GM12878 (cell line): ENCODE results near the gene TCEAL7. TPM values are rescaled to one million over a fixed set of nuclear protein-coding genes. Genes with fewer than 3 reads are reported as not detected.

ENCODE experiments used
- ATAC-seq: fragments of 200-7000 bp; cut with Tn5 transposase; 3 replicates; pipeline ENCODE4 v1.9.1; 2020; ENCODE audit warnings: mild to moderate bottlenecking, moderate library complexity
- BruUV-seq: library from RNA; stranded (reverse); fragments of 400-500 nt; replicated peaks from 2 replicates; lab custom pipeline; 2021; lab: Mats Ljungman, UMichigan
- CTCF ChIA-PET: fragments of 300-600 bp; sonication (Branson Sonifier 250); formaldehyde crosslinking; extraction: SDS; loops from one replicate; lab custom pipeline; 2021; ENCODE audit warnings: inconsistent platforms; lab: Yijun Ruan, JAX
- POLR2A ChIA-PET: fragments of 350-600 bp; formaldehyde crosslinking; extraction: SDS; loops from one replicate; lab custom pipeline; 2021; ENCODE audit warnings: inconsistent platforms; lab: Charles Lee
- RAD21 ChIA-PET: fragments of 300-600 bp; sonication (Branson Sonifier 250); formaldehyde crosslinking; loops from one replicate; lab custom pipeline; 2023; ENCODE audit warnings: antibody characterized with exemption; ENCODE audit not compliant: unreplicated experiment; lab: Charles Lee
- SMC1A ChIA-PET: fragments of 300-600 bp; sonication (Branson Sonifier 250); formaldehyde crosslinking; loops from one replicate; lab custom pipeline; 2023; ENCODE audit not compliant: unreplicated experiment, uncharacterized antibody; lab: Charles Lee
- DNase-seq: peaks from one replicate; pipeline ENCODE4 v3.0.0-alpha.2; 2011; ENCODE audit warnings: low read depth, low spot score
- FAIRE-seq: peaks from 3 replicates; lab custom pipeline; 2011; peaks lifted over from hg19 to GRCh38; lab: Jason Lieb, UNC
- H2AFZ ChIP-seq: 2 replicates; pipeline ENCODE4 v1.6.0; 2011; ENCODE audit warnings: low read depth, low read length, control low read depth; ENCODE audit not compliant: control insufficient read depth
- H3K27ac ChIP-seq: 2 replicates; pipeline ENCODE4 v1.5.1; 2011; ENCODE audit warnings: control low read depth; ENCODE audit not compliant: control insufficient read depth, insufficient read depth
- H3K27me3 ChIP-seq, 2 experiments: replicated peaks in 1 of 2; 2 replicates each; pipeline versions ENCODE4 v1.6.0 to v1.6.1; 2011; ENCODE audit warnings: low read length in 1 of 2; ENCODE audit not compliant: control insufficient read depth in 2 of 2, insufficient read depth in 2 of 2
- H3K36me3 ChIP-seq, 2 experiments: 2 replicates each; pipeline ENCODE4 v1.5.1; 2011; ENCODE audit warnings: low read length in 1 of 2; ENCODE audit not compliant: control insufficient read depth in 2 of 2, insufficient read depth in 2 of 2
- H3K4me1 ChIP-seq: 2 replicates; pipeline ENCODE4 v1.6.1; 2011; ENCODE audit warnings: mild to moderate bottlenecking, low read length, moderate library complexity, mixed read lengths; ENCODE audit not compliant: control insufficient read depth, insufficient read depth
- H3K4me2 ChIP-seq: 2 replicates; pipeline ENCODE4 v1.6.0; 2011; ENCODE audit warnings: control low read depth; ENCODE audit not compliant: control insufficient read depth, insufficient read depth
- H3K4me3 ChIP-seq: fragments of 200-600 bp; sonication (generic); 2 replicates; pipeline ENCODE4 v1.5.1; 2016
- H3K79me2 ChIP-seq: 2 replicates; pipeline ENCODE4 v1.6.0; 2011; ENCODE audit warnings: low read length; ENCODE audit not compliant: control insufficient read depth, insufficient read depth
- H3K9ac ChIP-seq: 2 replicates; pipeline ENCODE4 v1.8.0; 2011; ENCODE audit warnings: low read length, control low read depth, mixed read lengths; ENCODE audit not compliant: control insufficient read depth, insufficient read depth
- H3K9me3 ChIP-seq: replicated peaks from 3 replicates; pipeline ENCODE4 v1.5.1; 2011; ENCODE audit warnings: mild to moderate bottlenecking, low read length; ENCODE audit not compliant: control insufficient read depth, insufficient read depth
- H4K20me1 ChIP-seq: 2 replicates; pipeline ENCODE4 v1.6.0; 2011; ENCODE audit not compliant: control insufficient read depth, insufficient read depth
- ASH2L ChIP-seq: fragments of 300-600, 200-600 bp; sonication (generic); IDR thresholded peaks from 2 replicates; pipeline ENCODE4 v1.6.1; 2017; ENCODE audit warnings: low read depth, mild to moderate bottlenecking, borderline replicate concordance
- CBX3 ChIP-seq: fragments of 200-600 bp; sonication (generic); IDR thresholded peaks from 2 replicates; pipeline ENCODE4 v1.6.1; 2016; ENCODE audit warnings: low read depth, borderline replicate concordance
- CTCF ChIP-seq, 3 experiments: IDR thresholded peaks in 2 of 3; conservative IDR thresholded peaks in 1 of 3; 2 replicates each; pipeline ENCODE4 v1.5.1; 2011; ENCODE audit warnings: low read depth in 3 of 3, low read length in 3 of 3, mild to moderate bottlenecking in 3 of 3, control low read depth in 2 of 3, moderate library complexity in 2 of 3, inconsistent platforms in 1 of 3, mixed read lengths in 1 of 3; ENCODE audit not compliant: control insufficient read depth in 2 of 3, insufficient read depth in 1 of 3; ENCODE audit errors: extremely low read depth in 1 of 3
- E2F4 ChIP-seq: IDR thresholded peaks from 2 replicates; pipeline ENCODE4 v1.6.1; 2012; ENCODE audit warnings: low read depth, low read length, improper control_type of control experiment
- KLF5 ChIP-seq: fragments of 450-650 bp; IDR thresholded peaks from 2 replicates; pipeline ENCODE4 v1.6.1; 2014; ENCODE audit warnings: mild to moderate bottlenecking; ENCODE audit not compliant: partially characterized antibody
- MXI1 ChIP-seq: fragments of 150-350 bp; IDR thresholded peaks from 2 replicates; pipeline ENCODE4 v1.6.1; 2011; ENCODE audit warnings: low read depth, mild to moderate bottlenecking, inconsistent platforms, low read length, improper control_type of control experiment
- NFIC ChIP-seq: IDR thresholded peaks from 2 replicates; pipeline ENCODE4 v1.6.1; 2012; ENCODE audit warnings: low read depth, mild to moderate bottlenecking, inconsistent platforms, low read length, moderate library complexity
- NKRF ChIP-seq: fragments of 450-650 bp; conservative IDR thresholded peaks from 2 replicates; pipeline ENCODE4 v1.6.1; 2017; ENCODE audit warnings: mild to moderate bottlenecking, moderate library complexity
- PAX5 ChIP-seq: IDR thresholded peaks from 2 replicates; pipeline ENCODE4 v1.6.1; 2011; ENCODE audit warnings: low read depth, low read length, borderline replicate concordance
- RAD21 ChIP-seq: IDR thresholded peaks from 2 replicates; pipeline ENCODE4 v1.6.1; 2011; ENCODE audit warnings: mild to moderate bottlenecking, low read depth, low read length, moderate library complexity; ENCODE audit not compliant: insufficient read depth
- SIX5 ChIP-seq: IDR thresholded peaks from 2 replicates; pipeline ENCODE4 v1.6.1; 2011; ENCODE audit warnings: mild to moderate bottlenecking, low read depth, low read length, moderate library complexity; ENCODE audit not compliant: severe bottlenecking
- SMC3 ChIP-seq: IDR thresholded peaks from 2 replicates; pipeline ENCODE4 v1.6.1; 2011; ENCODE audit warnings: low read length, improper control_type of control experiment, borderline replicate concordance
- SREBF1 ChIP-seq: IDR thresholded peaks from 2 replicates; pipeline ENCODE4 v1.6.1; 2012; ENCODE audit warnings: mild to moderate bottlenecking, low read length
- WGBS: methylation state at CpG from one replicate; pipeline ENCODE4 v1.1.6; 2016; ENCODE audit warnings: low lambda C conversion rate; ENCODE audit not compliant: insufficient replicate concordance, insufficient coverage; ENCODE audit errors: missing lambda C conversion rate; 5-methylcytosine and 5-hydroxymethylcytosine counted together
- in situ Hi-C: fragments of 300-500 bp; cut with MboI; formaldehyde crosslinking; loops from 9 replicates; pipeline ENCODE4 v1.14.3; 2018; ENCODE audit warnings: mixed read lengths
- intact Hi-C: fragments of 100-400 bp; cut with micrococcal nuclease; formaldehyde crosslinking; loops from one replicate; pipeline ENCODE4 v1.14.2; 2022; ENCODE audit not compliant: unreplicated experiment
- polyA plus RNA-seq, 11 experiments: library from polyadenylated mRNA; depleted of rRNA in 4 of 11; unstranded in 6 of 11; stranded (reverse) in 5 of 11; fragments of >200 nt; fragmentation: Nextera tagmentation in 4 of 11; fragmentation: Illumina TruSeq in 1 of 11; extraction: Ambion mirVana in 4 of 11; extraction: Trizol in 1 of 11; gene quantifications; 1 replicate in 1 of 11; 2 replicates in 10 of 11; pipeline versions ENCODE4 v1.2.1 to v1.2.3, GENCODE V29; 2011 to 2016; ENCODE audit warnings: inconsistent platforms in 2 of 11, missing spikeins in 2 of 11, low read depth in 1 of 11
- total RNA-seq, 4 experiments: library from RNA; depleted of rRNA in 3 of 4; stranded (reverse); fragments of >200 nt in 3 of 4; fragmentation: Illumina TruSeq in 1 of 4; extraction: Trizol in 1 of 4; gene quantifications; 2 replicates each; pipeline versions ENCODE4 v1.2.1 to v1.2.3, GENCODE V29; 2013 to 2021

TCEAL7 gene
- total and polyA plus RNA-seq, 10 of the 15 experiments (the other 5 are each of a cell fraction or from before 2014, with no cell fraction given): not detected

DNA sequence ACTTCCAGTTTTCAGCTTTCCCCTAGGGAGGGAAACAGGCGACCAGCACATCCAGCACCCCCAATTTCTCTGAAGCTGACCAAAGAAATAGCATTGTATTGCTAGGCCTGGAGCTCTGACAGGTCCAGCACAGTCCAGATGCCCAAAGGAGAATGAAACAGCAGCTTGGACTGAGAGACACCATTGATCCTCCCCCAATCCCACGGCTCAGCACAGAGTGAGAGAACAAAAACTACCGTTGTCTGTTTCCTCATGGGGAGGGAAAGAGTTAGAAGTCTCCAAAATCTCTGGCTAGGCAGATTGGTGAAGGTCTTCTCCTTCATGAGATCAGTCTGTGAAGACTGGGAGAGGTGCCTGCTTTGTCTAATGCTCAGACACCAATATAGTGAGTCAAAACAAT lies 8.6 kb downstream of the TCEAL7 start (continued):
- TF ChIP-seq E2F4: no peak
- no peak for TF ChIP-seq NKRF

- DNase-seq (no peak), FAIRE-seq (peak; percentile 72), ATAC-seq (peak; percentile 76)
- CTCF ChIA-PET: interaction anchor here (1.0 to 1.1 kb wide), 4 partner anchors 43 to 144 kb away, joined by 3 to 8 read pairs (median 4); no protein-coding TSS in a partner anchor
- BruUV-seq: no TSS peak
- H3K36me3 ChIP-seq: no peaks in the 10 kb centered on the region
- no peak overlapping the region for H3K4me3 ChIP-seq
- no peaks in the 10 kb centered on the region for H3K79me2 ChIP-seq
- no peaks in the 10 kb centered on the region for H3K4me1 ChIP-seq
- no peak overlapping the region for H3K9ac ChIP-seq
- no peak overlapping the region; the same call in 1 of the 2 replicates for H2AFZ ChIP-seq
- H3K9me3 ChIP-seq: no peaks in the 10 kb centered on the region
- POLR2A ChIA-PET: no interaction called here
- no peak overlapping the region for H3K27ac ChIP-seq
- no peak overlapping the region for H3K4me2 ChIP-seq
- H4K20me1 ChIP-seq: no peaks in the 10 kb centered on the region
- no peaks in the 10 kb centered on the region; a peak in 1 of 4 replicates for H3K27me3 ChIP-seq
- intact Hi-C loops: loop anchor here (1.0 to 10.0 kb wide), 2 partner anchors 121 to 472 kb away; no protein-coding TSS in a partner anchor
- SMC1A ChIA-PET: no interaction called here
- RAD21 ChIA-PET: interaction anchor here (0.7 to 0.9 kb wide), 2 partner anchors 122 to 673 kb away, joined by 3 read pairs; no protein-coding TSS in a partner anchor
- WGBS: 0% methylated on average over 2 of the region's 2 CpGs
- in situ Hi-C loops: loop anchor here (10.0 kb wide), 1 partner anchor 122 kb away; no protein-coding TSS in a partner anchor
- TF ChIP-seq MXI1 (no peak), SIX5 (no peak), SREBF1 (no peak), NFIC (no peak), SMC3 (peak; percentile 49; the same call in 1 of the 2 replicates), ASH2L (no peak), PAX5 (no peak), CBX3 (no peak), KLF5 (no peak), CTCF (IDR thresholded peaks at IDR 0.05 in 2 of 3, conservative IDR thresholded peaks at IDR 0.05 in 1 of 3; ENCODE audit: control insufficient read depth in 2 of 3, extremely low read depth in 1 of 3, insufficient read depth in 1 of 3, low read depth in 3 of 3, low read length in 3 of 3) (peak; percentile 48 to 70 (median 62); a peak in 5 of 6 replicates), RAD21 (peak; percentile 46; the same call in 1 of the 2 replicates)
Measured at GRCh38 chrX:103343105-103343504, 13.1 kb downstream of the TCEAL7 start.
